Stimulated activated CD4-positive, alpha-beta T cell treated with anti-CD3 and anti-CD28 coated beads, Interleukin-2, amount 100 ng/mL, for 4 hours (primary cell): ENCODE results near the gene CHN1.

Source experiments
- DNase-seq: peaks from one replicate; pipeline ENCODE4 v3.0.0-alpha.2; 2020; ENCODE audit warnings: low read depth

CHN1 gene

GRCh38 chr2:174971868-174972781 is 33.1 kb downstream of the CHN1 start:
- DNase-seq: no peak

DNA sequence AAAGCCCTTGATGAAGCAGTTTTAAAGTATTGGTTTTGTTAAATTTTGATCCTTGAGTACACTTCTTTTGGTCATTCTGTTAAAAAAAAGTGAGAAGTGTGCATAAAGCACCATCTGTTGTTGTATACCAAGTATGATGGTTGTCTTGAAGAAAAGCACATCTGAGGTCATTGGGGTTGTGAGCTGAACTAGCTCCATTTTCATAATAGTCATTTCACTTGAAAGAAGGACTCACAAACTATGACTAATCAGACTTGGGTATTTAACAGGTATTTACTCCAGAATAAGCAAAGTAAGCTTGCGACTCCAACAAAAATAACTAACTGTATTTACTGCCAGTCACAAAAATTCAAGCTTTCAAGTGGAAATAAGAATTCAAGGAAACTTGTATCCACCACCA is 35.1 kb downstream of the CHN1 start:
- no peak for DNase-seq

- no peak for DNase-seq
Observed at GRCh38 chr2:174969091-174969734, 36.0 kb downstream of the CHN1 start.

- DNase-seq: no peak
Observed at GRCh38 chr2:174967691-174968260, 37.4 kb downstream of the CHN1 start.

GRCh38 chr2:174967086-174967485 is 38.1 kb downstream of the CHN1 start:
- no peak for DNase-seq

DNA sequence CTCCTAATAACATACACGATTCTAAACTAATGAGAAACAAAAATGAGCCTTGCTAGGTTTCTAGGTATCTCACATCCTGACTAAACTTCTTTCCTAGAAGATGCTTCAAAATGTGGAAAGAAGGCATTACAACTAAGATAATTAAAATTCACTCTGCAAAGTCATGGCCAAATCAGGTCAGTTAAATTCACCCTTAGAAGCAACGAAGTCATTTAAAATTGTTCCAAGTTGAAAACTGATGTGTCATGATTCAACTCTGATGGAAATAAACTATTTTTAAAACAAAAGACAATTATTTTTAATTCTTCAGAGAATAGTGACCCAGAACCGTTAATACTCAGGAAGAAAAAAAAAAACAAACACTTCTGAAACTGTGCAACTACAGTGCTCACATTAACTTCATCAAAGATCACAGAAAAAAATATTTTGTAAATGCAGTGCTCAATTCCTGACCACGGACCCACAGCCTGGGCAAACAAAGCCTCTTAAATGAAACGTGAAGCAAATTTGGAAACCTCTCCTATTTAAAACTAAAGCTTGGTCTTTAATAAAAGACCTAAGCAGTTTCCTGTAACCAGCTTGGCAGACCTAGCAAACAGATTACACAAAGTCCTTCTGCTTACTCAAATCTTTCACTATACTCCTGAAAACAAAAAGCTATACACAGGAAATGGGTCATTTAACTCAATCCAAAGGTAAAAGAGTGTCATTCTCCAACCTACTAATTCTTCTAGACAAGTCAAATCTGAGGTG is 39.0 kb downstream of the CHN1 start:
- DNase-seq: no peak

GRCh38 chr2:174965551-174965950 is 39.6 kb downstream of the CHN1 start:
- DNase-seq: no peak

DNA sequence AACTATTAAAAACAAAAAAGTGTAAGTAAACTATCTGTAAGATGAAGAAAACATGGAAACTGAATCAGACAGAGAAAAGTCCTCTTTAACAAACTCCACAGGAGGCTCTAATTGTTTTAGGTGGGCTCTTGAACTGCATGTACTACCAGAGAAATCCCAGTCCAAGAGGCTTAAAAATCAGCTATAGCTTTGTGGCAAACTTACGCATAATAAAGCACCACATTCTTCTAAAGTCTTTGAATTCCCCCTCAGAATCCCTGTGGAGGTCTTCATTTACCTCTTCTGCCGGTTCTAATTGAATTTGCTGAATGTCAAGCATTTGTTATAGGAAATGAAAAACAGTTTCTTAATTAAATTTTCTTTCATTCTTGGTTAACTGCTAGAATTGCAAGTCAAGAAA is 40.8 kb downstream of the CHN1 start:
- no peak for DNase-seq

DNA sequence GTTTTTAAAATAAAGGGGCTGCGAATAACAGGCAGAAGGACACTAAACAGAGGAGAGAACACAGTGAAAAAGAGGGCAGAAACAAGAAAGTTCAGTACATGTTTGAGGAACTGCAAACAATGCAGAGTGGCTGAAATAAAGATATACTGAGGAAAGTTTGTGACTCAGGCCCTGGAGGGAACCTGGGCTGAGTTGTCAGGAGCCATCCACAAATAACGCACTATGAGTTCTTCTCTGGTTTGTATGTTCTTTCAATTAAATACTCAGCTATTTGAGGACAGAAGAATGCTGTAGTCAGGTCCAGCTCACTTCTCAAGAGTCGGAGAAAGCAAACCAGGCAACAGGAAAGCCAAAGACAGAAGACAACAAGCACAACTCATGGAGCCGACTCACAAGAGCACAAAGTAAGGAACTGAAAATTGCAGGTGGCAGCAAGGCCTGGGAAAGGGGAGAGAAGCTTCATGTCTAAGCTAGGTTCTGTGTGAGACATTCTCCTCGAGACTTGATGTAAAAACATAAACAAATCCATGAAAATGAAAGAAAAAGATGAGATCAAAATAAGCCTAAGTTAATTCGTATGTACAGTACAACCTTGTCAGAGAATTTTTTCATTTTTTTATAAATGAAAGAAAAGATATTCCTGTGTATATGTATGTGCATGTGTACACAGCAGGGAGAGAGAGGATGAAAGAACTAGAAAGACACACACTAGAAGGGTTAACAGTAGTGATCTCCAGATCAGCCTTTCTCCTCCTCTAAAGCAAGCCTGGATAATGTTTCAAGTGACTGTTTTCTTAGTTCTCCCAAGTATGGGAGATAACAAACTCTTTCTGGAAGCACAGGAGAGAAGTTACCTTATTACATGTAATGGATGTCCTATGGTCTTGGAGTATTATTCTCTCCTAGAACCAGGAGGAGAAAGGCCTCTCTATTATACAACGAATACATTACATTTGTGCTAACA is 41.5 kb downstream of the CHN1 start:
- DNase-seq: no peak

DNA sequence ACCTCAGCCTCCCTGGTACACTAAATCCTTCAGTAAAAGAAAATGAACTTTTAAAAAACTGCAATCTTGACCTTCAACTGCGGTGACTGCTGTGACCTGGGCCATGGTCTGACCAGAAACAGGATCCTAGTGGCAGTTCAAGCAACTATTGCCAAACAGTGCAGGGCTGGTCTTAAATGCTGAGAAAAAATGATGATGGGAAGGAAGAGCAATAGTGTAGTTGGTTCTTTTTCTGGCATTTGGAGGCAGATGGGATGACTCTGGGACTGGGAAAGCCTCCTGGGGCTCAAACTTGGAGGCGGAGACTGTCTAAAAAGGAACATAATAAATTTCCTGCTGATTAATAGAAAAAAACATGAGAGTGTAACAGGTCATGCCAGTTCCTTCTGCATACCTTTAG is 45.4 kb downstream of the CHN1 start:
- DNase-seq: no peak

DNA sequence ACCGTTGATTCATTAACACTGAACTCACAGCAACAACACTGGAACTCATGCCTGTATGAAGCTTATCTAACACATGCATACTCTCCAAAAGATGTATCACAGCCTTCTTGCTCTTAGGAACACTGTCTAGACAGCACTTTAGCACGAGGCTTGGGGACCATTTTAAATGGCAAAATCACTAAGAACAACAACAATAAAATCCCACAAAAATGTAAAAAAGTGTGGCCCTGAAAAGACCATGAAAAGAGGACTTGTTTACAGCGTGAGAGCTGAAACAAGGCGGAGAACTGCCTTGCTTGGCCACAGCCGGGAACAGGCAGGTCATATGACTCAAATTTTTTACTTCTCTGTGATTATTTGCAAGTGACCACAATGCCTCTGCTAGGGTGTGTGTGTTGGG is 48.1 kb downstream of the CHN1 start:
- DNase-seq: no peak

DNA sequence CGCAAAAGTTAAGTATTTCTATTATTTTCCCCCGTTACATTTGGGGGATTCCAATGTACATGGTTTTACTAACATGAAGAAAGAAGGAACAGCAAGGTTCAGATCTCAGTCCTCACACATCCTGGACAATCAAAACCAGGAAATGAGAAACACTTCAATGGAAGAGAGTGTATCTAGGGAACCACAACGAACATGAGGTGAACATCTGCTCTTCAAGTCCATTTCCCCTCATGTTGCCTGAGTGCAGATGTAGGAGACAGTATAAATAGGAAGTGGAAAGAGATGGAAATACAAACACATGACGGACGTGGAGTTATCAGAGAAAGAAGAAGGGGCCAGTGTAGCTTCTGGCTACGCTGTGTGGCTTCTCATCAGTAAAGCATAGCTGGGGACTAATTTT is 52.6 kb downstream of the CHN1 start:
- no peak for DNase-seq

DNA sequence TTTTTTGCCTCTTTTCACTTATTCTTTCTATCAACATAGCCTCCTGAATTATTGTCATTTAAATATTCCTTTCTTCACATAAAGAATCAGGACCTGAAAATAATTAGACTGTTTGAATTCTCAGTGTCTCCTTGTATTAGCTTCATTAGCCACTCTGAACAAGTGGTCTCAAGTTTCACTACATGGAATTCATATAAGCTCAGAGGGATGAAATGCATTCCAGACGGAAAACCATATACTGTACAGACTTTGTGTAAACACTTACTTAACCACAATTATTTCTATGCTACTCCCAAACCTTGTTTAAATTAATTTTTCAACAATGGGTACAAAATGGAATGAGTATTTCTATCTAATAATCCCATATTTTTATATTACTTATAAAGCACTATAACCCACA is 53.4 kb downstream of the CHN1 start:
- DNase-seq: no peak

GRCh38 chr2:174949988-174950687 is 55.0 kb downstream of the CHN1 start:
- no peak for DNase-seq

DNA sequence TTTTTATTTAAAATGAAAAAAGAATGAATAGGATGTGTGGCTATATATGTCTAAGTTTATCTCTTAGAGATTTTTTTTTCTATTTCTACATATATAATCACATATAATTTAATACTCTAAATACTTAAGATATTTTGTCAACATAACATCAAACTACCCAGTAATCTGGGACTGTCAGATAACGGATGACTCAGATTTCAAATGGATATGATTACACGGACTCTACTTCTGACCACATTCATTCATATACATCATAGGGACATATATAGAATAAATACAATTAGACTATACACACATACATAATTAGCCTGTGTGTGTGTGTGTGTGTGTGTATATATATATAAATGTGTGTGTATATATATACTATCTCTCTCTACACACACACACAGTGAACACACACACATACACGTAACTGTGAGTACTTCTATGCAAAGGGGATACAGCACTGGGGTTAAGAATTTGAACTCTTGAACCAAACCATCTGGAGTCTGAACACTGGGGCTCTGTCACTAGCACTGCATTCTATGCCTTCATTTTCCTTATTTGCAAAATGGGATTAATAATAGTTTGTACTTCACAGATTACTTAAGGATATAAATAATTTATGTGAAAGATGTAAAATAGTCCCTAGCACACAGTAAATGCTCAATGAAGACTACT is 59.5 kb downstream of the CHN1 start:
- DNase-seq: no peak

DNA sequence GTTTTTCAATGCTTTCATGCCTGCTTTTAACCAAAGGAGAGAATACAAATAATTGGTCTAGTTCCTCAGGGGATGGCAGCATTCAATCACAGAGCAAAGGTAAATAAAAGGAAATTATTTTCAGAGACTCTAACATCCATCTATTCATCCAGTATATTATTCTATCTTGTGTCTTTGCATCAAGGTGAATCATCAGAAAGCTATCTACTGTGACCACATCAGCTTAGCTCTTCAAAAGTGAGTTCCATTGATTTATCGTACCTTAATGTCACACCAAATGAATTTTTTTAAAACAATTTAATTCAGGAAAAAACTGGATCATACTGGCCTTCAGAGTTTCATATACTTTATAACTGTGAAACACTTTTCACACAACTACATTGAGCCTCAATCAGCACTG is 66.1 kb downstream of the CHN1 start:
- DNase-seq: no peak

DNA sequence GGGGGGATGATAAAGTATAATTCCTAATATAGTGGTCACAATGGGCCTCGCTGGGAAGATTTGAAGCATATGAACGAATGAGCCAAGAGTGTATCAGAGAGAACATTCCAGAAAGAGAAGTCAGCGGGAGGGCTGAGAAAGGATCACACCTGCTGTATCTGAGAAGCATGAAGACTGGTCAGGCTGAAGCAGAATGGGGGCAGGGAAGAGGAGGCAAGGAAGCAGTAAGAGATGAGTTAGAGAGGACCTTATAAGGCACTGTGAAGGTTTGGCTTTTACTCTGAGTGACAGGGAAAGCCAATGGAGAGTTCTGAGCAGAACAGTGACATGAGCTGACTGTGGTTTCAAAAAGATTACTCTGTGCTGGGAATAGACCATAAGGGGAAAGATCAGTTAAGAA is 73.5 kb downstream of the CHN1 start:
- DNase-seq: no peak

GRCh38 chr2:174929786-174930185 is 75.4 kb downstream of the CHN1 start:
- no peak for DNase-seq

DNA sequence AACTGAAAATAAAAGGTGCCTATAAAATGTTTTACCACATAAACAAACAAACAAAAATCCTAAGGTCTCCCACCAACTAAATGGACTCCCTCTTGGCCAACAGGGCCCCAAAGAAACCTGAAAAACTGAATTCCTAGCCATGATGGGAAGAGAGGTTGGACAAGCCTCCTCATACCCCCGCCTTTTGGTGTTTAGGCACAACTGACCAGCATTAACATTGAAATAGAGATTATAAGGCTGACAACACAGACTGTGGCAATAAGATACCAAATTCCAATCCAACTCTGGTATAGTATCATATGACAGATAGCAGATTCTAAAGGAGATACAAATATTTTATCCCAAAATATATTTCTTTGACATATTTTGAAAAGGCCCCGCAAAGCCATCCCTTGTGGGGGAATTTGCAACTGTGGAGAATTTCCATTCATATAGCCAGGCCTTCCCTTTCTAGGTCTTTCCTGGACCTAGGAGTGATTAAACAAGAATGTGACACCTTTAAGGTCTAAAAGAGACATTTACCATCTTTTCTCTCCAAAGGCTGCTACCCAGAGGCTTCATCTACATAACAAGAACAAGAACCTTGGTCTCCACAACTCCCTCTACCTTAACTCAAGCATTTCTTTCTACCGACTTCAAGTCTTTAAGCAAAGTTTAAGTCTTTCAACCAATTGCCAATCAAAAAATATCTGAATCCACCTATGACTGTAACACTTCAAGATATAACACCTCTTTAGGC is 80.0 kb downstream of the CHN1 start:
- no peak for DNase-seq
